NCI-H510A (cell line): ENCODE measurements around the gene ACCS.

Source experiments
- DNase-seq: peaks from one replicate; lab custom pipeline; 2025; lab: John Stamatoyannopoulos, UW

The ACCS gene

DNA sequence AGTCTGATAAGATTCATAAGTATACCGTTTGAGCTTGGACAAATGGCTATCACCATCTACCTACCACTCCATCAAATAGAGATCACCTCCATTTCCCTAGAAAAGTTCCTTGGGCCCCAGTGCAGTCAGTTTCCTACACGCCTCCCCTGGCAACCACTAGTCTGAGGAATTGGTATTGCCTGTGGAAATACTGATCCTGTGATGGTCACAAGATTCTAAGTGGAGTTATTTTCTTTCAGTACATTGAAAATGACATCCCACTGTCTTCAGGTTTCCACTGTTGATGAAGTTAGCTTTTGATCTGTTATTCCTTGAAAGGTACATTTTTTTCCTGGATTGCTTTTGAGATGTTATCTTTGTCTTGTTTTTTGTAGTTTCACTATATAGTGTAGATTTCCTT lies 22.9 kb upstream of the ACCS start:
- DNase-seq: no peak

- DNase-seq: no peak
Observed at GRCh38 chr11:44046182-44046581, 19.9 kb upstream of the ACCS start.

DNA sequence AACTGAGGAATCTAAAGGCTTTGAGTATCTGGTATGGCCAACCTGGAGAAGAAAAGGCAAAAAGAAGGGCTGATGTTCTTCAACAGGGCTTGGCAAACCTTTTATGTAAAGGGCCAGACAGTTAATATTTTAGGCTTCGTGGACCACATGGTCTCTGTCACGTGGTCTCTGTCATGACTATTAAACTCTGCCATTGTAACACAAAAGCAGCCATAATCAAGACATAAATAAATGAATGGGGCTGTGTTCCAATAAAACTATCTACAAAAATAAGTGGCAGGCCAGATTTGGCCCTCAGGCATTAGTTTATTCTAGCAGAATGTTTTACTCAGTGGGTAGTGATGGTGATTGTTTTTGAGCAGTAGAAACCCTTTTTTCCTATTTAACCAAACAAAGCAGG lies 18.8 kb upstream of the ACCS start:
- no peak for DNase-seq

DNA sequence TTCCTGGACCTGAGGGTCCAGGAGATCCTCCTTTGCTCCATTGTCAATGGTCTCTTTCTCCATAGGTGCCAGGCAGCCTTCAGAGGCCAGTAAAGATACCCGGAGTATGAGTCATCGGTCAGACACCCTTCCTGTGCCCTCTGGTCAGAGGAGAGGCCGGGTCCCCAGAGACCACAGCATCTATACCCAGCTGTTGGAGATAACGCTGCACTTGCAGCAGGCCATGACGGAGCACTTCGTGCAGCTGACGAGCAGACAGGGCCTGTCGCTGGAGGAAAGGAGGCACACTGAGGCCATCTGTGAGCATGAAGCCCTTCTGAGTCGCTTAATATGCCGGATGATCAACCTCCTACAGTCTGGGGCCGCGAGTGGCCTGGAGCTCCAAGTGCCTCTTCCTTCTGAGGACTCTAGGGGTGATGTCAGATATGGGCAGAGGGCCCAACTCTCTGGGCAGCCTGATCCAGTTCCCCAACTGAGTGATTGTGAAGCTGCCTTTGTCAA lies 18.1 kb upstream of the ACCS start, which contains the start of gene ACCSL:
TSS of gene ACCSL (plus strand) at position 51 of the 501 bp plus-strand sequence. CDS start at position 107, 56 bp downstream.
- no peak for DNase-seq

DNA sequence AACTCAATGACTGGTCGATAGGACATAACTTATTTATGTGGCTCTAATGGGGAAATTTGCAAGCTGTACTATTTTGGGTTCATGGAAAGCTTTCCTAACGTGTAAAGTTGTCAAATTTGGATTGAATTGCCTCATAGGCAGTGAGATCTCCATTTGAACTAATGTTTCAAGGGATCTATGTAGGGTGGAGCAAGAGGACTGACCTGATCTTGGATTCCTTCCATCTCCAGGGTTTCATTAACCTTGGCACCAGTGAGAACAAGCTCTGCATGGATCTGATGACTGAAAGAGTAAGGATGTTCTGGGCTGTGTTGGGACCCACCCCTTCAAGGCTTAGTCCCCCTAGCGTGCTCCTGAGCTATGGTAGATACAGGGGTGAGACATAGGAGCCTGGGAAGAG lies 16.2 kb upstream of the ACCS start:
- DNase-seq: no peak

- DNase-seq: no peak
Observed at GRCh38 chr11:44051171-44051570, 14.9 kb upstream of the ACCS start.

DNA sequence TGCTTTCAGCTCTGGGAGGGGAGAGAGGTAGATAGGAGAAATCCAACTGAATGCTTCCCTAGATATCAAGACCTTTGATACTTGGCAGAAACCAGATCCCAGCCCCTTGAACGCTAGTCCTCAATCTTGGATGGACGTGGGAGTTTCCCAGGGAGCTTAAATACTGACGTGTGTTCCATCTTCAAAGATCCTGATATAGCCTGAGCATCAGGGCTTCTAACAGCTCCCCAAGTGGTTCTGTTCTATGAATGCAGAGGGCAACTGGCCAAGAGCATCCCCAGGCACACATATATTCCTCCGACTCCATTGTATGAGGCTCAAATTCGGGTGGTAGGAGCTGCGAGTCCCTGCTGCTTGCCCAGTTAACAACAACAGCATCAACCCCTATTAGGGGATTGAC lies 8.7 kb upstream of the ACCS start:
- no peak for DNase-seq

GRCh38 chr11:44058275-44058674 lies 7.8 kb upstream of the ACCS start:
- no peak for DNase-seq

- no peak for DNase-seq
Observed at GRCh38 chr11:44065161-44065661, 859 bp upstream of the ACCS start.

DNA sequence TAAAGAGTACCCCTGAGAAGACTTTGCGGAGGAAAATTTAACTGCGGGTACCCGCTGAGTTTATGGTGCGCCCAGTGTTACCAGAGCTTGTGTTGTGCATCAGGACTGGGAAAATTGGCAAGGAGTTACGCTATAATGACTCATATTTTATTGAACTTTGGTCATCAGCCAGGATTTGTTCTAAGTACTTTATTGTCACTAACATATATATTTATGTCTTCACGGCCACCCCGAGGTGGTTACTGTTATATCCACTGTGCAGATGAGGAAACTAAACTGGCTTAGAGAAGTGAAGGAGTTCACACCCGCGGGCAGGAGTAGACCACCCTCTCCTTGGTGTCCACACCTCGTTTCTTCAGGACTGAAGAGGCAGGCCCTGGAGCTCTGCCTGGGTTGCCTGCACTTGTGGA lies 667 bp downstream of the ACCS start:
- no peak for DNase-seq

- DNase-seq: no peak
Observed at GRCh38 chr11:44067266-44067665, 1.2 kb downstream of the ACCS start.

GRCh38 chr11:44068180-44068579 lies 2.1 kb downstream of the ACCS start:
- no peak for DNase-seq

DNA sequence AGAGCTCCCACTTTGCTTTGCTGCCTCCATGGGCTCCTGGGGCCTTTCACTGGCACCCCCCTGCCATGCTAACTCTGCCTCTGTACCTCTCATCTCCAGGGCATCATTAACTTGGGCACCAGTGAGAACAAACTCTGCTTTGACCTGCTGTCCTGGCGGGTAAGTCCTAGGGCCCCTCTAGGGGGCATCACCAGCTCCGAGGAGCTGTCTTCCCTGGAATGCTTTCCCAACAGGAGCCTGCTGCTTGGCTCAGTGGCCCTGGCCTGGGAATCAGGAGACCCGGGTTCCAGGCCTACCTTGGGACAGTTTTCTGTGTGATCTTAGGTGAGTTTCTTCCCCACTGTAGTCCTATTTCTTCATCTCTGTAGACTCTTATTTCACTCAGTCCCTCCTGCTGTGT lies 5.1 kb downstream of the ACCS start:
- DNase-seq: no peak

DNA sequence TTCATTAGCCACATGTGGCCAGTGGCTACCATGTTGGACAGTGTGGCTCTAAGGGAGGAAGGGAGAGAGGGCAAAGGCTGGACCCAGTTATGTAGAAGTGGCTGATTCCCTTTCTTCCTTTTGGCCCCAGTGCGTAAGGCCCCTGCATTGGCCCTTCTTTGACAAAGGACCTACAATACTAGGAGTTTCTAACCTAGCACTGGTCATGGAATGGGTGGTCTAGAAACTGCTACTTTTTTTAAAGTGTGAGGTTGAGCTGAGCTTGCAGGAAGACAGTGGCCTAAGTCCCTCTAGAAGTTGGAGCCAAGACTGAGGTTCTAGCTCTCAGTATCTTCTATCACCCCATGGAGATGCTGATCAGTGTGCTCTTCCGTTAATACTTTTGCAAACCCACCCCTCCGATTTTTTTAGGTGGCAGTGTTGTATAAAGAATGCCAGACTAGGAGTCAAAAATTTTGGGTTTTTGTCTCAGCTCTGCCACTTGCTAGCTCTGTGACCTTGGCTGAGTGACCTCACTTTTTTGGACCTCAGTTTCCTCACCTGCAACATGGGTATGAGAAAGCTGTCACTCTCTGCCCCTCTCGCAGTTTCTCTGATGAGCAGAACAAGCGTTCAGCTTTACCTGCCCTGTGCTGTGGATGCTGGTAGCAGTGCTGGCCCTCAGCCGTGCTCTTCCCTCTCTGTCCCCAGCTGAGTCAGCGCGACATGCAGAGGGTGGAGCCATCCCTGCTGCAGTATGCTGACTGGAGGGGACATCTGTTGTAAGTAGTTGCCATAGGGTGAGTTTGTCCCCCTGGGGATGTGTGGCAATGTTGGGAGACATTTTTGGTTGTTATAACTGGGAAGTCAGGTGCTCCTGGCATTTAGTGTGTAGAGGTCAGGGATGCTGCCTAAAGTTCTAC lies 6.9 kb downstream of the ACCS start:
- no peak for DNase-seq

DNA sequence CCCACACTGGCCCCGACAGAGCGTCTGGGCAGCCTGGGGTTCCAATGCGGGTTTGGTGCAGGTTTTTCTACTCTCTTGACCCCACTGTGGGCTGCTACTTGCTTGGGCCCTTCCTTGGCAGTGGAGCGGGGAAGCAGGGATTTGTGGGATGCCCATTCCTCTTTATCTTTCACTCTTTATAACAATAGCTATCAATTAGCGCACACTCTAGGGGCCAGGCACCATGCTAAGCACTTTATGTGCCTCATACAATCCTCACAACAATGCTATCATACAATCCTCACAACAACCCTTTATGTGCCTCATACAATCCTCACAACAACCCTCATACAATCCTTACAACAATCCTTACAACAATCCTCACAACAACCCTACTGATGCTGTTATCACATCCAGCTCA lies 12.7 kb downstream of the ACCS start:
- no peak for DNase-seq

GRCh38 chr11:44079376-44079775 lies 13.3 kb downstream of the ACCS start:
- DNase-seq: no peak

- DNase-seq: no peak
Observed at GRCh38 chr11:44080951-44081350, 14.9 kb downstream of the ACCS start.

GRCh38 chr11:44082645-44083044 lies 16.6 kb downstream of the ACCS start:
- DNase-seq: no peak

- DNase-seq: no peak
Observed at GRCh38 chr11:44083433-44083832, 17.4 kb downstream of the ACCS start.

- no peak for DNase-seq
Observed at GRCh38 chr11:44083906-44084305, 17.8 kb downstream of the ACCS start.

- DNase-seq: no peak
Observed at GRCh38 chr11:44085330-44085729, 19.3 kb downstream of the ACCS start.

DNA sequence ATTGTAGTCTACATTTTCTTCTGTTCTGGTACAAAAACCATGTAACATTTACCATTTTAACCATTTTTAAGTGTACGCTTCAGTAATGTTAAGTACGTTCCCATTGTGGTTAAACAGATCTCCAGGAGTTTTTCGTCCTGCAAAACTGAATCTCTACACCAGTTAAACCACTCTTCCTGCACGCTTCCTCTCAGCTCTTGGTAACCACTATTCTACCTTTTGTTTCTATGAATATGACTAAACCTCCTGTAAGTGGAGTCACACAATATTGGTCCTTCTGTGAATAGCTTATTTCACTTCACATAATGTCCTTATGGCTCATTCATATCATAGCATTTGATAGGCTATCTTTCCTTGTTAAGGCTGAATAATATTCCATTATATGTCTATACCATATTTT lies 22.3 kb downstream of the ACCS start:
- DNase-seq: no peak

GRCh38 chr11:44088871-44089270 lies 22.8 kb downstream of the ACCS start:
- no peak for DNase-seq

- DNase-seq: no peak
Observed at GRCh38 chr11:44090539-44090938, 24.5 kb downstream of the ACCS start.
